K562 (cell line): ENCODE measurements around the gene ADGRB3. TPM values are rescaled to one million over a fixed set of nuclear protein-coding genes. Genes with fewer than 3 reads are reported as not detected.

Experiments used
- ATAC-seq: fragments of 200-7000 bp; cut with Tn5 transposase; 3 replicates; pipeline ENCODE4 v1.9.1; 2020; ENCODE audit warnings: moderate library complexity
- BruUV-seq: library from RNA; stranded (reverse); fragments of 400-500 nt; replicated peaks from 2 replicates; lab custom pipeline; 2021; lab: Mats Ljungman, UMichigan
- CTCF ChIA-PET: fragments of 300-600 bp; formaldehyde crosslinking; extraction: SDS; loops from one replicate; lab custom pipeline; 2021; ENCODE audit warnings: low intra/inter-chr PET ratio; lab: Yijun Ruan, JAX
- POLR2A ChIA-PET: fragments of 300-600, 350-650 bp; sonication (Branson Sonifier 250); formaldehyde crosslinking; extraction: SDS; loops from one replicate; lab custom pipeline; 2021; ENCODE audit warnings: antibody characterized with exemption, inconsistent platforms; lab: Yijun Ruan, JAX
- DNase-seq, 4 experiments: peaks; one replicate each; pipeline versions ENCODE4 v3.0.0 to v3.0.0-alpha.2; 2011 to 2018; ENCODE audit warnings: low spot score in 3 of 4, mixed read lengths in 3 of 4; ENCODE audit errors: extremely low read depth in 1 of 4
- FAIRE-seq: peaks from 2 replicates; lab custom pipeline; 2011; peaks lifted over from hg19 to GRCh38; lab: Jason Lieb, UNC
- H2AFZ ChIP-seq: 2 replicates; pipeline ENCODE4 v1.6.0; 2011; ENCODE audit warnings: low read depth, low read length, control low read depth, inconsistent platforms
- H3K27ac ChIP-seq: fragments of 200-600 bp; 3 replicates; pipeline ENCODE4 v1.8.0; 2011; ENCODE audit warnings: low read depth, mild to moderate bottlenecking, control low read depth, inconsistent platforms, low read length, moderate library complexity, mixed read lengths; ENCODE audit errors: extremely low read depth
- H3K27me3 ChIP-seq, 2 experiments: fragments of 300-600 bp in 1 of 2; 2 replicates in 1 of 2; 3 replicates in 1 of 2; pipeline versions ENCODE4 v1.6.0 to v1.8.0; 2011; ENCODE audit warnings: inconsistent platforms in 2 of 2, low read length in 2 of 2, mild to moderate bottlenecking in 1 of 2, mixed read lengths in 1 of 2, moderate library complexity in 1 of 2; ENCODE audit not compliant: control insufficient read depth in 2 of 2, insufficient read depth in 2 of 2
- H3K36me3 ChIP-seq: fragments of 300-600 bp; 3 replicates; pipeline ENCODE4 v1.8.0; 2011; ENCODE audit warnings: mild to moderate bottlenecking, low read length, inconsistent platforms; ENCODE audit not compliant: control insufficient read depth, insufficient read depth
- H3K4me1 ChIP-seq, 2 experiments: fragments of 200-600 bp in 1 of 2; replicated peaks in 1 of 2; 2 replicates in 1 of 2; 3 replicates in 1 of 2; pipeline versions ENCODE4 v1.5.1 to v1.8.0; 2011; ENCODE audit warnings: inconsistent platforms in 2 of 2, low read length in 2 of 2, mild to moderate bottlenecking in 1 of 2, mixed read lengths in 1 of 2, moderate library complexity in 1 of 2; ENCODE audit not compliant: control insufficient read depth in 2 of 2, insufficient read depth in 2 of 2
- H3K4me2 ChIP-seq: 2 replicates; pipeline ENCODE4 v1.6.1; 2011; ENCODE audit warnings: low read length, control low read depth, inconsistent platforms, mixed read lengths; ENCODE audit not compliant: insufficient read depth
- H3K4me3 ChIP-seq: fragments of 200-600 bp; sonication (generic), shearing (Covaris generic); 2 replicates; pipeline ENCODE4 v1.5.1; 2016; ENCODE audit warnings: control low read depth, inconsistent platforms
- H3K79me2 ChIP-seq: fragments of 200-600 bp; 3 replicates; pipeline ENCODE4 v1.8.0; 2011; ENCODE audit warnings: low read length, inconsistent platforms; ENCODE audit not compliant: control insufficient read depth, insufficient read depth
- H3K9ac ChIP-seq, 2 experiments: 2 replicates each; pipeline versions ENCODE4 v1.6.0 to v1.6.1; 2011; ENCODE audit warnings: low read depth in 2 of 2, low read length in 2 of 2, control low read depth in 1 of 2, inconsistent platforms in 1 of 2, mild to moderate bottlenecking in 1 of 2, mixed read lengths in 1 of 2; ENCODE audit not compliant: insufficient read depth in 1 of 2
- H3K9me1 ChIP-seq: one replicate; pipeline ENCODE4 v1.6.0; 2011; ENCODE audit warnings: inconsistent platforms, mild to moderate bottlenecking, low read length, moderate library complexity; ENCODE audit not compliant: control insufficient read depth, insufficient read depth
- H3K9me3 ChIP-seq: replicated peaks from 2 replicates; pipeline ENCODE4 v1.5.1; 2011; ENCODE audit warnings: low read depth, low read length, inconsistent platforms; ENCODE audit not compliant: control insufficient read depth, insufficient read depth
- H4K20me1 ChIP-seq: replicated peaks from 2 replicates; pipeline ENCODE4 v1.6.1; 2011; ENCODE audit warnings: low read length, inconsistent platforms, mixed read lengths; ENCODE audit not compliant: control insufficient read depth, insufficient read depth
- CBFA2T2 ChIP-seq: fragments of 450-650 bp; conservative IDR thresholded peaks from 2 replicates; pipeline ENCODE4 v1.6.1; 2017; ENCODE audit warnings: mild to moderate bottlenecking
- KDM5B ChIP-seq: fragments of 200-600 bp; sonication (generic); IDR thresholded peaks from 2 replicates; pipeline ENCODE4 v1.6.1; 2012; ENCODE audit warnings: low read depth, mild to moderate bottlenecking, moderate library complexity, low read length, control low read depth, inconsistent platforms; ENCODE audit not compliant: insufficient replicate concordance
- MAFF ChIP-seq: IDR thresholded peaks from 2 replicates; pipeline ENCODE4 v1.6.1; 2012; ENCODE audit warnings: low read length, improper control_type of control experiment
- MAFK ChIP-seq: IDR thresholded peaks from 2 replicates; pipeline ENCODE4 v1.6.1; 2011; ENCODE audit warnings: low read length, improper control_type of control experiment
- MED1 ChIP-seq: sonication (generic); formaldehyde crosslinking; IDR thresholded peaks from 2 replicates; pipeline ENCODE4 v1.8.1; 2023; ENCODE audit warnings: missing genetic modification reagents, borderline replicate concordance
- TSC22D4 ChIP-seq: fragments of 450-650 bp; IDR thresholded peaks from 2 replicates; pipeline ENCODE4 v1.6.1; 2016; ENCODE audit warnings: missing genetic modification characterization, missing biosample characterization, control low read depth
- ZNF174 ChIP-seq: fragments of 250-450 bp; sonication (Bioruptor Pico); IDR thresholded peaks from 2 replicates; pipeline ENCODE4 v1.4.0; 2020; ENCODE audit warnings: mild to moderate bottlenecking
- ZNF695 ChIP-seq: fragments of 450-650 bp; formaldehyde crosslinking; IDR thresholded peaks from 2 replicates; pipeline ENCODE4 v1.4.0; 2020; ENCODE audit warnings: mild to moderate bottlenecking, moderate library complexity
- WGBS: fragments of 100-300 bp; shearing (Covaris generic); methylation state at CpG from one replicate; pipeline ENCODE4 v1.1.6; 2016; ENCODE audit warnings: low coverage, mixed read lengths; ENCODE audit not compliant: insufficient coverage; ENCODE audit errors: missing lambda C conversion rate; 5-methylcytosine and 5-hydroxymethylcytosine counted together
- in situ Hi-C: fragments of 300-500 bp; cut with MboI; formaldehyde crosslinking; loops from 4 replicates; pipeline ENCODE4 v1.15.0; 2018; ENCODE audit warnings: inconsistent platforms, mixed read lengths
- intact Hi-C: fragments of 100-400 bp; cut with micrococcal nuclease; formaldehyde crosslinking; loops from 2 replicates; pipeline ENCODE4 v1.14.2; 2022
- polyA plus RNA-seq, 8 experiments: library from polyadenylated mRNA; depleted of rRNA in 4 of 8; stranded (reverse) in 5 of 8; unstranded in 3 of 8; fragments of >200 nt; fragmentation: Nextera tagmentation in 2 of 8; fragmentation: Illumina TruSeq in 1 of 8; extraction: Ambion mirVana in 2 of 8; extraction: Trizol in 1 of 8; gene quantifications; 2 replicates each; pipeline versions ENCODE4 v1.2.1 to v1.2.3, GENCODE V29; 2011 to 2014; ENCODE audit warnings: inconsistent platforms in 1 of 8, missing spikeins in 1 of 8
- total RNA-seq, 7 experiments: library from RNA; depleted of rRNA in 6 of 7; stranded (reverse); fragments of >200 nt in 6 of 7; fragmentation: Illumina TruSeq in 2 of 7; extraction: Trizol in 2 of 7; gene quantifications; 2 replicates each; pipeline versions ENCODE4 v1.2.1 to v1.2.3, GENCODE V29; 2011 to 2021; ENCODE audit warnings: low replicate concordance in 1 of 7
- TF ChIP-seq, protein P1 (sequence below): sonication (generic); formaldehyde crosslinking; IDR thresholded peaks from 2 replicates; pipeline ENCODE4 v1.8.0; 2023; ENCODE audit warnings: mild to moderate bottlenecking, missing genetic modification reagents

The ADGRB3 gene
- total and polyA plus RNA-seq, 9 of the 15 experiments (the other 6 are each of a cell fraction or from before 2014, with no cell fraction given), result 0.90 to 7.8 (median 2.4) TPM

DNA sequence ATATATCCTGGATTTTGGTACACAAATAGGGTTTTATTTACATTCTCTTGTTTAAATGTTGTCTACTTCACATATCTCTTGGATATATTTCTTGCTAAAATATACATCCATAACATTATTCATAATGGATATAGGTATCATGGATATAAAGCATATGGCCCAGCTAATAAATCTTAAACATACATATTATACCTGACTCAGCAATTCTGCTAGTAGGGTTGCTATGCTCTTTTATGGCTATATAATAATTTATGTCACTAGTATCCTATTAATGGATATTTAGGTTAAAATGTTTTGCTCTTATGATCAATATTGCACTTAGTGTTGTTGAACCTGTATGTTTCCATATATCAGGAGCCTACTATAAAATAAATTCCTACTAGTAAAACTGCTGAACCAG lies 786.2 kb downstream of the ADGRB3 start (continued):
- TF ChIP-seq, protein P1, sequence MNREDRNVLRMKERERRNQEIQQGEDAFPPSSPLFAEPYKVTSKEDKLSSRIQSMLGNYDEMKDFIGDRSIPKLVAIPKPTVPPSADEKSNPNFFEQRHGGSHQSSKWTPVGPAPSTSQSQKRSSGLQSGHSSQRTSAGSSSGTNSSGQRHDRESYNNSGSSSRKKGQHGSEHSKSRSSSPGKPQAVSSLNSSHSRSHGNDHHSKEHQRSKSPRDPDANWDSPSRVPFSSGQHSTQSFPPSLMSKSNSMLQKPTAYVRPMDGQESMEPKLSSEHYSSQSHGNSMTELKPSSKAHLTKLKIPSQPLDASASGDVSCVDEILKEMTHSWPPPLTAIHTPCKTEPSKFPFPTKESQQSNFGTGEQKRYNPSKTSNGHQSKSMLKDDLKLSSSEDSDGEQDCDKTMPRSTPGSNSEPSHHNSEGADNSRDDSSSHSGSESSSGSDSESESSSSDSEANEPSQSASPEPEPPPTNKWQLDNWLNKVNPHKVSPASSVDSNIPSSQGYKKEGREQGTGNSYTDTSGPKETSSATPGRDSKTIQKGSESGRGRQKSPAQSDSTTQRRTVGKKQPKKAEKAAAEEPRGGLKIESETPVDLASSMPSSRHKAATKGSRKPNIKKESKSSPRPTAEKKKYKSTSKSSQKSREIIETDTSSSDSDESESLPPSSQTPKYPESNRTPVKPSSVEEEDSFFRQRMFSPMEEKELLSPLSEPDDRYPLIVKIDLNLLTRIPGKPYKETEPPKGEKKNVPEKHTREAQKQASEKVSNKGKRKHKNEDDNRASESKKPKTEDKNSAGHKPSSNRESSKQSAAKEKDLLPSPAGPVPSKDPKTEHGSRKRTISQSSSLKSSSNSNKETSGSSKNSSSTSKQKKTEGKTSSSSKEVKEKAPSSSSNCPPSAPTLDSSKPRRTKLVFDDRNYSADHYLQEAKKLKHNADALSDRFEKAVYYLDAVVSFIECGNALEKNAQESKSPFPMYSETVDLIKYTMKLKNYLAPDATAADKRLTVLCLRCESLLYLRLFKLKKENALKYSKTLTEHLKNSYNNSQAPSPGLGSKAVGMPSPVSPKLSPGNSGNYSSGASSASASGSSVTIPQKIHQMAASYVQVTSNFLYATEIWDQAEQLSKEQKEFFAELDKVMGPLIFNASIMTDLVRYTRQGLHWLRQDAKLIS (CRISPR knock-in tag), result no peak
- TF ChIP-seq CBFA2T2 (no peak), MED1 (no peak), TSC22D4 (tag) (no peak), MAFF (peak; percentile 92), KDM5B (no peak), ZNF174 (CRISPR knock-in tag) (no peak), MAFK (peak; percentile 96), ZNF695 (CRISPR knock-in tag) (no peak)

DNA sequence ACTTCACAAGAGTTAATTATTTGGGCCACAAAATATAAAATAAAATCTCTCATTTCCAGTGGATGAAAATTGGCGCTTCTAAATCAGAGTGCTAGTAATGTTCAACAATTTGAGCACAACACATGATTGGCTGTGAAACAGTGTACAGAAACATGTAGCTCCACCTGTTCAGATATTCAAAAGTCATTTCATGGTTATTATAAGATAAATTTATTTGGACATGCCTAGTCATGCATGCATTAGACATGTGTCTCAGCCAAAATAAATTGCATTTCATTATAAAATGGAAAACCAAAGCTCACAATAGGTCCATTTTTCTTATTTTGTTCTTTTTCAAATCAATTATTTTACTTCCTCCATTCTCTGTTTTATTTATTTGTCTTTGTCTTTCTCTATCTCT lies 786.9 kb downstream of the ADGRB3 start:
- no peak overlapping the region for H3K4me2 ChIP-seq
- H3K4me3 ChIP-seq, result no peak overlapping the region
- in situ Hi-C loops (no loop called here), intact Hi-C loops (no loop called here)
- H3K36me3 ChIP-seq, result no peaks in the 10 kb centered on the region
- ChIA-PET CTCF (no interaction called here), POLR2A (no interaction called here)
- no peaks in the 10 kb centered on the region for H3K27me3 ChIP-seq
- no peaks in the 10 kb centered on the region for H3K9me3 ChIP-seq
- H3K27ac ChIP-seq, result no peak overlapping the region
- WGBS, result 0% methylated on average over 1 of the region's 1 CpG
- H4K20me1 ChIP-seq, result no peaks in the 10 kb centered on the region
- no TSS peak for BruUV-seq
- H3K4me1 ChIP-seq, result no peaks in the 10 kb centered on the region
- no peak overlapping the region for H3K9ac ChIP-seq
- FAIRE-seq, result no peak
- no peaks in the 10 kb centered on the region for H3K9me1 ChIP-seq
- no peak overlapping the region for H2AFZ ChIP-seq
- no peaks in the 10 kb centered on the region for H3K79me2 ChIP-seq
- DNase-seq, result no peak
- no peak for ATAC-seq
